K562 (cell line): Measurements from ENCODE around the gene OR2B2. TPM values are rescaled to one million over a fixed set of nuclear protein-coding genes. Genes with fewer than 3 reads are reported as not detected.

Source experiments
- ADNP ChIP-seq: fragments of 200-800 bp; sonication (Bioruptor generic); IDR thresholded peaks from 2 replicates; pipeline ENCODE4 v1.6.1; 2016; ENCODE audit warnings: missing genetic modification characterization, missing compliant biosample characterization
- AFF1 ChIP-seq, 2 experiments: fragments of 450-650 bp; IDR thresholded peaks; 2 replicates each; pipeline ENCODE4 v1.6.1; 2018; ENCODE audit warnings: mild to moderate bottlenecking in 2 of 2, low read depth in 1 of 2; ENCODE audit not compliant: partially characterized antibody in 2 of 2
- C11orf30 ChIP-seq: fragments of 450-650 bp; IDR thresholded peaks from 2 replicates; pipeline ENCODE4 v1.6.1; 2016; ENCODE audit warnings: low read depth, mild to moderate bottlenecking
- CREBBP ChIP-seq: IDR thresholded peaks from one replicate; pipeline ENCODE4 v1.6.1; 2012; ENCODE audit warnings: low read depth, mild to moderate bottlenecking, control low read depth, inconsistent platforms, low read length
- EP300 ChIP-seq: IDR thresholded peaks from 2 replicates; pipeline ENCODE4 v1.6.1; 2012; ENCODE audit warnings: low read length, improper control_type of control experiment
- GMEB1 ChIP-seq: fragments of 250-450 bp; sonication (Bioruptor Pico); IDR thresholded peaks from 2 replicates; pipeline ENCODE4 v1.4.0; 2020; ENCODE audit warnings: mild to moderate bottlenecking
- HINFP ChIP-seq: fragments of 450-650 bp; conservative IDR thresholded peaks from 2 replicates; pipeline ENCODE4 v1.6.1; 2016; ENCODE audit warnings: missing genetic modification characterization, low read depth, mild to moderate bottlenecking, control low read depth, missing compliant biosample characterization
- MNT ChIP-seq, 2 experiments: fragments of 450-650 bp; conservative IDR thresholded peaks; 2 replicates each; pipeline ENCODE4 v1.6.1; 2017; ENCODE audit warnings: mild to moderate bottlenecking in 2 of 2, moderate library complexity in 2 of 2
- RBM34 ChIP-seq: fragments of 200-400 bp; formaldehyde crosslinking; IDR thresholded peaks from 2 replicates; pipeline ENCODE4 v1.6.1; 2018; ENCODE audit warnings: low read length, borderline replicate concordance; ENCODE audit not compliant: insufficient read depth
- TEAD4 ChIP-seq, 2 experiments: sonication (generic) in 1 of 2; formaldehyde crosslinking in 1 of 2; IDR thresholded peaks; 2 replicates each; pipeline versions ENCODE4 v1.6.1 to v1.8.0; 2012 to 2022; ENCODE audit warnings: borderline replicate concordance in 1 of 2, inconsistent platforms in 1 of 2, low read length in 1 of 2, mild to moderate bottlenecking in 1 of 2, missing genetic modification reagents in 1 of 2
- THRA ChIP-seq: fragments of 450-650 bp; IDR thresholded peaks from 2 replicates; pipeline ENCODE4 v1.6.1; 2017; ENCODE audit warnings: mild to moderate bottlenecking, moderate library complexity
- ZC3H11A ChIP-seq: IDR thresholded peaks from 2 replicates; pipeline ENCODE4 v1.6.1; 2012; ENCODE audit warnings: low read depth, low read length, improper control_type of control experiment
- ZC3H4 ChIP-seq: sonication (generic); formaldehyde crosslinking; IDR thresholded peaks from 2 replicates; pipeline ENCODE4 v1.9.0; 2021; ENCODE audit warnings: missing genetic modification reagents, borderline replicate concordance
- ZNF282 ChIP-seq: sonication (generic); formaldehyde crosslinking; IDR thresholded peaks from 2 replicates; pipeline ENCODE4 v1.8.1; 2023; ENCODE audit warnings: missing genetic modification reagents
- ZNF3 ChIP-seq: fragments of 250-450 bp; sonication (Bioruptor Pico); IDR thresholded peaks from 2 replicates; pipeline ENCODE4 v1.5.0; 2021; ENCODE audit warnings: mild to moderate bottlenecking, moderate library complexity
- polyA plus RNA-seq, 8 experiments: library from polyadenylated mRNA; depleted of rRNA in 4 of 8; stranded (reverse) in 5 of 8; unstranded in 3 of 8; fragments of >200 nt; fragmentation: Nextera tagmentation in 2 of 8; fragmentation: Illumina TruSeq in 1 of 8; extraction: Ambion mirVana in 2 of 8; extraction: Trizol in 1 of 8; gene quantifications; 2 replicates each; pipeline versions ENCODE4 v1.2.1 to v1.2.3, GENCODE V29; 2011 to 2014; ENCODE audit warnings: inconsistent platforms in 1 of 8, missing spikeins in 1 of 8
- total RNA-seq, 7 experiments: library from RNA; depleted of rRNA in 6 of 7; stranded (reverse); fragments of >200 nt in 6 of 7; fragmentation: Illumina TruSeq in 2 of 7; extraction: Trizol in 2 of 7; gene quantifications; 2 replicates each; pipeline versions ENCODE4 v1.2.1 to v1.2.3, GENCODE V29; 2011 to 2021; ENCODE audit warnings: low replicate concordance in 1 of 7

Gene OR2B2
- total and polyA plus RNA-seq, 9 of the 15 experiments (the other 6 are each of a cell fraction or from before 2014, with no cell fraction given) = 0.24 TPM; not detected in 8

- TF ChIP-seq AFF1 (IDR thresholded peaks at IDR 0.05; ENCODE audit: low read depth in 1 of 2, partially characterized antibody in 2 of 2) (peak in 1 of 2 experiments; percentile 83), HINFP (tag) (no peak), ZNF3 (0 out of 2 replicates have a peak, but pooled peaks have one; percentile 15), ADNP (tag) (no peak), GMEB1 (0 out of 2 replicates have a peak, but pooled peaks have one; percentile 10), RBM34 (no peak), THRA (no peak), ZC3H4 (CRISPR knock-in tag) (peak; percentile 91; the same call in 1 of the 2 replicates), CREBBP (no peak), TEAD4 (IDR thresholded peaks at IDR 0.05; ENCODE audit: low read length) (no peak; the same call in 1 of the 2 replicates), TEAD4 (CRISPR knock-in tag; IDR thresholded peaks at IDR 0.05; ENCODE audit: borderline replicate concordance) (no peak), EP300 (0 out of 2 replicates have a peak, but pooled peaks have one; percentile 6), ZNF282 (CRISPR knock-in tag) (no peak), MNT (conservative IDR thresholded peaks at IDR 0.05) (peak; percentile 49 to 60), C11orf30 (no peak), ZC3H11A (no peak)
Measured at GRCh38 chr6:27894839-27895762, 17.1 kb downstream of the OR2B2 start (continued).
